Thoracic aorta (tissue), 2 donors: Measurements from ENCODE around the gene CYP2W1. TPM values are rescaled to one million over a fixed set of nuclear protein-coding genes. Genes with fewer than 3 reads are reported as not detected.

ENCODE experiments used
- ATAC-seq: fragments of 150-250 bp; one replicate; pipeline ENCODE4 v1.8.0; 2017; ENCODE audit warnings: low read depth; ENCODE audit not compliant: insufficient number of reproducible peaks, low FRiP score
- DNase-seq: peaks from one replicate; pipeline ENCODE4 v3.0.0-alpha.2; 2020; ENCODE audit warnings: low spot score
- H3K27ac ChIP-seq, 2 donors: fragments of 200-600 bp; sonication (generic); 1 replicate in 1 of 2; 2 replicates in 1 of 2; pipeline ENCODE4 v1.5.1; 2016; ENCODE audit warnings: mild to moderate bottlenecking in 2 of 2, moderate library complexity in 2 of 2
- H3K27me3 ChIP-seq: fragments of 200-600 bp; sonication (generic); replicated peaks from 2 replicates; pipeline ENCODE4 v1.6.0; 2016; ENCODE audit warnings: mild to moderate bottlenecking; ENCODE audit not compliant: insufficient read depth
- H3K36me3 ChIP-seq: fragments of 200-600 bp; sonication (generic); one replicate; pipeline ENCODE4 v1.5.1; 2016
- H3K4me1 ChIP-seq, 2 donors: fragments of 200-600 bp; sonication (generic); 1 replicate in 1 of 2; 2 replicates in 1 of 2; pipeline versions ENCODE4 v1.5.1 to v1.6.0; 2016; ENCODE audit warnings: low read depth in 2 of 2, mild to moderate bottlenecking in 1 of 2; ENCODE audit not compliant: control insufficient read depth in 1 of 2
- H3K4me3 ChIP-seq: fragments of 200-600 bp; sonication (generic); 2 replicates; pipeline ENCODE4 v1.5.1; 2016; ENCODE audit warnings: mild to moderate bottlenecking
- H3K9me3 ChIP-seq: fragments of 200-600 bp; sonication (generic); 2 replicates; pipeline ENCODE4 v1.5.1; 2016
- total RNA-seq, 2 donors: library from RNA; depleted of rRNA; stranded (reverse); fragments of >200 nt; gene quantifications; one replicate each; pipeline versions ENCODE4 v1.1.0 to v1.2.3, GENCODE V29; 2016
- TF ChIP-seq, protein P1 (sequence below): fragments of 200-600 bp; sonication (generic); IDR thresholded peaks from one replicate; pipeline ENCODE4 v1.5.1; 2019; ENCODE audit warnings: antibody characterized with exemption

CYP2W1 gene
- total RNA-seq, 2 donors from 2014 or later, result not detected

GRCh38 chr7:1028775-1029636 is 46.0 kb downstream of the CYP2W1 start:
- DNase-seq (peak; percentile 73), ATAC-seq (peak; percentile 97)
- peak overlapping the region; percentile 85 for H3K27ac ChIP-seq
- H3K36me3 ChIP-seq, result peaks cover 7% of the 10 kb centered on the region
- peaks cover 8 to 32% of the 10 kb centered on the region in 2 donors for H3K4me1 ChIP-seq
- no peaks in the 10 kb centered on the region for H3K27me3 ChIP-seq
- H3K9me3 ChIP-seq, result no peaks in the 10 kb centered on the region
- H3K4me3 ChIP-seq, result peak overlapping the region; percentile 91
- TF ChIP-seq, protein P1, sequence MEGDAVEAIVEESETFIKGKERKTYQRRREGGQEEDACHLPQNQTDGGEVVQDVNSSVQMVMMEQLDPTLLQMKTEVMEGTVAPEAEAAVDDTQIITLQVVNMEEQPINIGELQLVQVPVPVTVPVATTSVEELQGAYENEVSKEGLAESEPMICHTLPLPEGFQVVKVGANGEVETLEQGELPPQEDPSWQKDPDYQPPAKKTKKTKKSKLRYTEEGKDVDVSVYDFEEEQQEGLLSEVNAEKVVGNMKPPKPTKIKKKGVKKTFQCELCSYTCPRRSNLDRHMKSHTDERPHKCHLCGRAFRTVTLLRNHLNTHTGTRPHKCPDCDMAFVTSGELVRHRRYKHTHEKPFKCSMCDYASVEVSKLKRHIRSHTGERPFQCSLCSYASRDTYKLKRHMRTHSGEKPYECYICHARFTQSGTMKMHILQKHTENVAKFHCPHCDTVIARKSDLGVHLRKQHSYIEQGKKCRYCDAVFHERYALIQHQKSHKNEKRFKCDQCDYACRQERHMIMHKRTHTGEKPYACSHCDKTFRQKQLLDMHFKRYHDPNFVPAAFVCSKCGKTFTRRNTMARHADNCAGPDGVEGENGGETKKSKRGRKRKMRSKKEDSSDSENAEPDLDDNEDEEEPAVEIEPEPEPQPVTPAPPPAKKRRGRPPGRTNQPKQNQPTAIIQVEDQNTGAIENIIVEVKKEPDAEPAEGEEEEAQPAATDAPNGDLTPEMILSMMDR, result no peak

GRCh38 chr7:1029637-1030443 is 46.9 kb downstream of the CYP2W1 start:
- Histone ChIP-seq H3K9me3 (no peaks in the 10 kb centered on the region), H3K4me1 (peaks cover 8 to 27% of the 10 kb centered on the region in 2 donors), H3K27ac (peak overlapping the region; percentile 85), H3K27me3 (no peaks in the 10 kb centered on the region), H3K36me3 (peaks cover 5% of the 10 kb centered on the region), H3K4me3 (no peak overlapping the region)
- DNase-seq (no peak), ATAC-seq (no peak)
- TF ChIP-seq, protein P1, result no peak

GRCh38 chr7:1030444-1031070 is 47.6 kb downstream of the CYP2W1 start:
- DNase-seq, result no peak
- Histone ChIP-seq H3K27ac (no peak overlapping the region), H3K4me1 (peaks cover 8 to 24% of the 10 kb centered on the region in 2 donors), H3K4me3 (no peak overlapping the region), H3K27me3 (no peaks in the 10 kb centered on the region), H3K9me3 (no peaks in the 10 kb centered on the region), H3K36me3 (no peaks in the 10 kb centered on the region)
- TF ChIP-seq, protein P1, result no peak
- no peak for ATAC-seq

DNA sequence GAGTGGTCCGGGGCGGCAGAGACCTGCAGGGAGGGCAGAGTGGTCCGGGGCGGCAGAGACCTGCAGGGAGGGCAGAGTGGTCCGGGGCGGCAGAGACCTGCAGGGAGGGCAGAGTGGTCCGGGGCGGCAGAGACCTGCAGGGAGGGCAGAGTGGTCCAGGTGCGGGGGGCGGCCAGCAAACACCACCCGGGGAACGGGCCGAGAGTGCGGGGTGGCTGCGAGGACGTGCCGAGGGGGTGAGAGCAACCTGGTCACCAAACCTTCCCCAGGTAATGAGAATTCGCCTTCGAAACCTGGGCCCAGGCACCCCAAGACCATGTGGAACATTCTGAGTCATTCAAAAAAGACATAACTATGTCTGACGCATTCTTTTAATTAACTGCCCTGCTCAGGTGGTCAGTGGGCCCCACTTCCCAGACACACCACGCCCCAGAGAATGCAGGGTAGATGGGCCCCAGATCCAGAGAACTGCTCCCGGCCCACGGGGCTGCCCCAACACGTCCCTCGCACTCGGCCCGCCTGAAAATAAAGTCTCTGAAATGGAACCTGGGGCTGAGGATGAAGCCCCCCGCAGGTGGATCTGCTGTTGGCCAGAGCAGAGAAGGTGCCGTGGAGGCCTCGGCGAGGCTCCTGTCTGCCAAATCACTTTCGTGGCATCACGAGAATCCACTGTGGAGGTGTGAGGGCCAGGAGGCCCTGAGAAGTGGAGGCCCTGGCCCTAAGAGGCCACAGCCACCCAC is 48.9 kb downstream of the CYP2W1 start:
- DNase-seq (no peak), ATAC-seq (no peak)
- Histone ChIP-seq H3K9me3 (no peaks in the 10 kb centered on the region), H3K4me3 (no peak overlapping the region), H3K27me3 (no peaks in the 10 kb centered on the region), H3K36me3 (no peaks in the 10 kb centered on the region), H3K27ac (no peak overlapping the region), H3K4me1 (peaks cover 8 to 19% of the 10 kb centered on the region in 2 donors)
- TF ChIP-seq, protein P1, result no peak
